Neutrophil (primary cell): ENCODE data around the gene PMFBP1.

Source experiments
- H3K27ac ChIP-seq: fragments of 200-600 bp; sonication (generic); 2 replicates; pipeline ENCODE4 v1.5.1; 2016; ENCODE audit warnings: mild to moderate bottlenecking, moderate library complexity
- H3K27me3 ChIP-seq: fragments of 200-600 bp; sonication (generic); 2 replicates; pipeline ENCODE4 v1.6.0; 2016; ENCODE audit warnings: mild to moderate bottlenecking
- H3K36me3 ChIP-seq: fragments of 200-600 bp; sonication (generic); 2 replicates; pipeline ENCODE4 v1.5.1; 2017
- H3K4me1 ChIP-seq, 2 experiments: fragments of 200-600 bp in 1 of 2; sonication (generic) in 1 of 2; 1 replicate in 1 of 2; 2 replicates in 1 of 2; pipeline versions ENCODE4 v1.5.1 to v1.6.1; 2013 to 2016; ENCODE audit warnings: low read depth in 1 of 2, low read length in 1 of 2, mild to moderate bottlenecking in 1 of 2, moderate library complexity in 1 of 2; ENCODE audit not compliant: control insufficient read depth in 1 of 2, insufficient read depth in 1 of 2
- H3K4me3 ChIP-seq, 2 experiments: fragments of 200-600 bp in 1 of 2; sonication (generic) in 1 of 2; 1 replicate in 1 of 2; 2 replicates in 1 of 2; pipeline ENCODE4 v1.5.1; 2013 to 2016; ENCODE audit warnings: low read depth in 1 of 2, low read length in 1 of 2, mild to moderate bottlenecking in 1 of 2, moderate library complexity in 1 of 2
- H3K9me3 ChIP-seq: fragments of 200-600 bp; sonication (generic); 2 replicates; pipeline ENCODE4 v1.5.1; 2016
- TF ChIP-seq, protein P1 (sequence below): fragments of 200-600 bp; sonication (generic); IDR thresholded peaks from 2 replicates; pipeline ENCODE4 v1.5.1; 2016; ENCODE audit warnings: antibody characterized with exemption

PMFBP1 gene

DNA sequence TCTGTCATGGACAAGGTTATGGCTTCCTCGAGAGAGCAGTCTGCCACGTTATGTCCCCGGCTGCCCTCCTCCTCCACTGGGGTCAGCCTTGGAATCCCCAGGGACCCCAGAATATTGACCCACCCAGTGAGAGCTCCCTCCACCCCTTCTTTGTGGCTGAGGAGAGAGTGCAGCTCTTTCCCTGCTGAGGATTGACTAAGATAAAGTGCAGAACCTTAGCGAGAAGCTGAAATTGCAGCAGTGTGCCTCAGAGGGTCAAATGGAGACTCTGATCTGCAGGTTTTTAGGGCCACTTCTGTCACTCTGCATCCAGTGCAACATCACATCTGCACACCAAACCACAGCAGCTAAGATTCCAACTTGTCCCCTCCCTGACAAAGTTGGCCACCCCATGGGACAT is 25.6 kb upstream of the PMFBP1 start:
- TF ChIP-seq, protein P1, sequence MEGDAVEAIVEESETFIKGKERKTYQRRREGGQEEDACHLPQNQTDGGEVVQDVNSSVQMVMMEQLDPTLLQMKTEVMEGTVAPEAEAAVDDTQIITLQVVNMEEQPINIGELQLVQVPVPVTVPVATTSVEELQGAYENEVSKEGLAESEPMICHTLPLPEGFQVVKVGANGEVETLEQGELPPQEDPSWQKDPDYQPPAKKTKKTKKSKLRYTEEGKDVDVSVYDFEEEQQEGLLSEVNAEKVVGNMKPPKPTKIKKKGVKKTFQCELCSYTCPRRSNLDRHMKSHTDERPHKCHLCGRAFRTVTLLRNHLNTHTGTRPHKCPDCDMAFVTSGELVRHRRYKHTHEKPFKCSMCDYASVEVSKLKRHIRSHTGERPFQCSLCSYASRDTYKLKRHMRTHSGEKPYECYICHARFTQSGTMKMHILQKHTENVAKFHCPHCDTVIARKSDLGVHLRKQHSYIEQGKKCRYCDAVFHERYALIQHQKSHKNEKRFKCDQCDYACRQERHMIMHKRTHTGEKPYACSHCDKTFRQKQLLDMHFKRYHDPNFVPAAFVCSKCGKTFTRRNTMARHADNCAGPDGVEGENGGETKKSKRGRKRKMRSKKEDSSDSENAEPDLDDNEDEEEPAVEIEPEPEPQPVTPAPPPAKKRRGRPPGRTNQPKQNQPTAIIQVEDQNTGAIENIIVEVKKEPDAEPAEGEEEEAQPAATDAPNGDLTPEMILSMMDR: no peak
- Histone ChIP-seq H3K27ac (no peak overlapping the region), H3K27me3 (no peaks in the 10 kb centered on the region), H3K36me3 (no peaks in the 10 kb centered on the region), H3K4me3 (no peak overlapping the region), H3K4me1 (peaks cover 13 to 17% of the 10 kb centered on the region in 2 experiments), H3K9me3 (no peaks in the 10 kb centered on the region)

DNA sequence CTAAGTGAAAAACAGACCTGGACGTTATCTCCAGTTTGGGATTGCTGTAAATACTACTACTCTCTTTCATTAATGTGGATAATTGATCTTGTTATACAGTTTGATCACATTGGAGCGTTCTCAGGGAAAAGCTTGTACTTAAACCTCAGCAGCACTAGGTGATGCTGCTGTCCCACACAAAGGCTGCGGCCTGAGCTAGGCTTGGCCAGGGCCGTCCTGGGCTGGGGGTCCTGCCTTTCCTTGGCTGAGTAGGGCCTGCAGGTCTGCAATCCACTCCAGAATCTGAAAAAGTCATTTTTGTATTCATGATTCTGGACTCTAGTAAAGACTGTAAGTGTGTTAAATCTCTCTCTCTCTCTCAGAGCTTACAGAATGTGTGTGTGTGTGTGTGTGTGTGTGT is 23.7 kb upstream of the PMFBP1 start:
- no peaks in the 10 kb centered on the region for H3K27me3 ChIP-seq
- H3K4me1 ChIP-seq: no peaks in the 10 kb centered on the region
- H3K36me3 ChIP-seq: no peaks in the 10 kb centered on the region
- no peak overlapping the region for H3K4me3 ChIP-seq
- no peak overlapping the region for H3K27ac ChIP-seq
- TF ChIP-seq, protein P1: no peak
- no peaks in the 10 kb centered on the region for H3K9me3 ChIP-seq

DNA sequence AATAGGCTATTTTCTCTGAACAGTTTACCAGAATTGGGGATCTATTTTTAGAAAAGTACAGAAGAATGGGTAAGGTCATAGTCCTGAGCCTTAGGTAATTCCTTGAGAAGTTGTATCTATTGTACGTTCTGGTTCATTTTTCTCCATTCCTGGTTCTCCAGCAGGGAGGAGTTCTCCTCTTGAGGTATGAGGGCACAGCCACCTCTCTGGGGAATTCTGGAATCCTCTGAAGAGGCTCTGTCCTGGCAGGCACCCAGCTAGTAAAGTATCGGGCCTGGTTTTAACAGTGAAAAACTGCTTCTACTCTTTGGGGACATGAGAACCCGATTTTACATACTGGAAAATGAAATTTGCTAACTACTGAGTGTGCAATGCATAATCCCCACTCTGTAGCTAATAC is 19.6 kb upstream of the PMFBP1 start:
- Histone ChIP-seq H3K27ac (no peak overlapping the region), H3K9me3 (no peaks in the 10 kb centered on the region), H3K4me3 (no peak overlapping the region), H3K27me3 (no peaks in the 10 kb centered on the region), H3K36me3 (no peaks in the 10 kb centered on the region), H3K4me1 (no peaks in the 10 kb centered on the region)
- TF ChIP-seq, protein P1: no peak

DNA sequence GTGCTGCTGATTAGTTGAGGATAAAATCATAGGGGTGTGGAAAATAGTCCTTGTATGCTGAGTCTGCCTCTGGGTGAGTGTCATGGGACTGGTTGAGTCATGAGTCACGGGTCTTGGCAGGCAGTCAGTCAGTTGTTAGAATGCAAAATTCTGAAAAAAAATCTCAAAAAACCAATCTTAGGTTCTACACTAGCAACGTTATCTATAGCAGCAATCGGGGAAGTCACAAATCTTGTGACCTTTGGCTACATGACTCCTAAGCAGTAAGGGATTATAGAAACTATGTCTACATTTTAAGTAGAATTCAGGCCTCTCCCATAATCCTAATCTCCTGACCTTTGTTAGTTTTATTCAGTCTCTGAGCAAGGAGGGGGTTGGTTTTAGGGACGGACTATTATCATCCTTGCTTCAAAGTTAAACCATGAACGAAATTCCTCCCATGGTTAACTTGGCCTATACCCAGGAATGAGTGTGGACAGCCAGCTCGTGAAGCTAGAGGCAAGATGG is 18.0 kb upstream of the PMFBP1 start:
- H3K27ac ChIP-seq: no peak overlapping the region
- TF ChIP-seq, protein P1: no peak

DNA sequence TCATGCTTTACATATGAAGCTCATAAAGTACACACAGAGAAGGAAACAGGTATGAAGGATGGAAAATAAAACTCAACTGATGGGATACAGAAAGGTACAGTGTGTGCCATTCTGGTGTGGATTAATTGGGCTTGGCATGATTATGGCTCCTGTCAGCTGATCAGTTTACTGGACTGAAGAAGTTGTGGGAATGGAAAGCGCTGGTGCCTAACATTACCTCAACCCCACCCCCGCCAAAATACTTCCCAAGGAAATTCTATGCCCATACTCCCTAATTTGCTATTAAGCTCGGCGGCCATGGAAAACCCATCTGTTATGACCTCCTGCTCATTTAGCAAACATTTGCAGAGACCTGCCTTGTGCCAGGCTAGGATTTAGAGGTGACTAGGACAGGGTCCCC is 16.6 kb upstream of the PMFBP1 start:
- Histone ChIP-seq H3K27ac (no peak overlapping the region), H3K4me3 (no peak overlapping the region), H3K27me3 (no peaks in the 10 kb centered on the region), H3K36me3 (no peaks in the 10 kb centered on the region), H3K4me1 (no peaks in the 10 kb centered on the region), H3K9me3 (no peaks in the 10 kb centered on the region)
- TF ChIP-seq, protein P1: no peak

More for the DNA sequence above, 18.0 kb upstream of the PMFBP1 start:
- Histone ChIP-seq H3K9me3 (no peaks in the 10 kb centered on the region), H3K4me3 (no peak overlapping the region), H3K4me1 (no peaks in the 10 kb centered on the region), H3K36me3 (no peaks in the 10 kb centered on the region), H3K27me3 (no peaks in the 10 kb centered on the region)

DNA sequence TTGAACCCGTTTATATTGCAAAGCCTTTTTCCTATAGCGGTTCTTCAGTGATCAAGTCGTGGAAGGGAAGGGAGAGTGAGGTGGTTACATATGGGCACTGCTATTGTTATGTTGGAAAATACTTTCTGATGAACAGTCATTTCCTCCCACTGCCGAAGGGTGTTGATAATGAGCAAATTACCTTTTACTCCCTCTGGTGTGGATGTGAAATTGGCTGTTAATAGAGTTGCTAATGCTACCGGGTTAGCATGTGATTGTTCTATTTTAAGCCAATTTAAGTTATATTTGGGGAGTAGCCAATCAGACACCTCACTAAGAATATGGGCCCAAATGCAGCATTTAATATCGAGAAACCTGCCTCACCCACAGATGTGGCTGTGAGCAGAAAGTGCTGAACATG is 15.6 kb upstream of the PMFBP1 start:
- no peak overlapping the region for H3K27ac ChIP-seq
- H3K27me3 ChIP-seq: no peaks in the 10 kb centered on the region
- H3K9me3 ChIP-seq: no peaks in the 10 kb centered on the region
- H3K36me3 ChIP-seq: no peaks in the 10 kb centered on the region
- H3K4me1 ChIP-seq: no peaks in the 10 kb centered on the region
- TF ChIP-seq, protein P1: no peak
- H3K4me3 ChIP-seq: no peak overlapping the region
